ENCODE data around the gene CTXND1.
"Not testable (repeated sequence)": the region's sequence is repeated elsewhere in the genome, so short reads cannot be mapped to it uniquely, and the experiment has no call there.

CTXND1 gene

DNA sequence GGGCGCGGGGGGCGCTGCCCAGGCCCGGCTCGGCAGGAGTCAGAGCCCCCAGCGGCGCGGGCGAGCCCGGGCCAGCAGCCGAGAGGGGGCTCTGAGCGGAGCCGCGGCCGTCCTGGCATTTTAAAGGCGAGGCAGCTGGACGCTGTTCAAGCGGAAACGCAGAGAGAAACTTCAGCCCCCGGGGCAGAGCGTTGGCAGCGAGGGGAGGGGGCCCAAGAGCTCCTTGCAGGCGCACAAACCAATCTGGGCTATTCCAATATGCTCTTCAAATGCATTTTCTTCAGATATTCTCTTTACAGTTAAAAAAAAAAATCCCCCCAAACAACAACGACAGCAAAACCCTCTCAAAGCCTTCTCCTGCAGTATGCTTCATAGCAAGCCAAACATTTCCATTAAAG is at the start of gene CTXND1:
CTXND1 (minus strand) TSS at position 93 of the 398 bp plus-strand sequence. CDS start 50,264 bp downstream, outside the sequence.
- DNase-seq (ENCODE audit: low read depth in 2 of 2): no peak

DNA sequence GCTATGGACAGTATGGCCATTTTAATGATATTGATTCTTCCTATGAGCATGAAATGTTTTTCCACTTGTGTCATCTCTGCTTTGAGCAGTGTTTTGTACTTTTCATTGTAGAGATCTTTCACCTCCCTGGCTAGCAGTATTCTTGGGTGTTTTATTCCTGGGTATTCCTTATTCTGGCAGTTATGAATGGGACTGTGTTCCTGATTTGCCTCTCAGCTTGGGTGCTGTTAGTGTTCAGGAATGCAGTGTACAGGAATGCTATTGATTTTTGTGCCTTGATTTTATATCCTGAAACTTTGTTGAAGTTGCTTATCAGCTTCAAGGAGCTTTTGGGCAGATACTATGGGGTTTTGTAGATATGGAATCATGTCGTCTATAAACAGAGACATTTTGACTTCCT is 49.5 kb upstream of the CTXND1 start:
- DNase-seq (ENCODE audit: low read depth in 2 of 2): no peak

DNA sequence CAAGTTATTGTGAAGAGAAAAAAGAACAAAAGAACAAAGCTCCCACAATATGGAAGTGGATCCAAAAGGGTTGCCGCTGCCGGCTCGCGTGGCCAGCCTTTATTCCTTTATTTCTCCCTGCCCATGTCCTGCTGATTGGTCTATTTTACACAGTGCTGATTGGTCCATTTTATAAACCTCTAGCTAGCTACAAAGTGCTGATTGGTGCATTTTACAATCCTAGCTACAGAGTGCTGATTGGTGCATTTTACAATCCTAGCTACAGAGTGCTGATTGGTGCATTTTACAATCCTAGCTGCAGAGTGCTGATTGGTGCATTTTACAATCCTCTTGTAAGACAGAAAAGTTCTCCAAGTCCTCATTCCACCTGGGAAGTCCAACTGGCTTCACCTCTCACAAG is 43.8 kb upstream of the CTXND1 start:
- not testable (repeated sequence) for DNase-seq (ENCODE audit: low read depth in 2 of 2)

DNA sequence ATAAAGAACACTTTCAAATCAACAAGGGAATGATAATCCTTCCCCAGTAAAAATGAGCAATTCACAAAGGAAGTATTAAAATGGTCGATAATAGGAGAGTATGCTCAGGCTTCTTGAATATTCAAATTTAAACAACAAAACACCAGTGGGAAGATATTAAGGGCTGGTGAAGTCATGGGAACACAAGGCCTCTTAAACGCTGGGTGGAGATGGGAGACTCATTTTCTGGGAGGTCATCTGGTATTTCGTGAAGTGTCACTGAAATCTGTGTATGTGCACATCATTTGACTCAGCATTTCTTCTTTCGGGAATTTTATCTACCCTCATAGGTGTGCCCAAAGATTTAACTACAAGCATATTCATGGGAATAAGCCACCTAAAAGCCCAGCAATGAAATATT is 40.1 kb upstream of the CTXND1 start:
- no peak for DNase-seq (ENCODE audit: low read depth in 2 of 2)

DNA sequence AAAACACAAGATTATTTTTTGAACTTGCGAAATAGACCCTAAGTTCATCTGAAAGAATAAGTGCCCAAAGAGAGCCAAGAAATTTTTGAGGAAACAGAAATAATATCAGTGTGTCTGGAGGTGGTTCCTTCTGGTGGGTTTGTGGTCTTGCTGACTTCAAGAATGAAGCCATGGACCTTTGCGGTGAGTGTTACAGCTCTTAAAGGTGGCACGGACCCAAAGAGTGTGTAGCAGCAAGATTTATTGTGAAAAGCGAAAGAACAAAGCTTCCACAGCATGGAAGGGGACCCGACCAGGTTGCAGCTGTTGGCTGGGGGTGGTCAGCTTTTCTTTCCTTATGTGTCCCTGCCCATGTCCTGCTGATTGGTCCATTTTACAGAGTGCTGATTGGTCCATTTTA is 38.9 kb upstream of the CTXND1 start:
- not testable (repeated sequence) for DNase-seq (ENCODE audit: low read depth in 2 of 2)

DNA sequence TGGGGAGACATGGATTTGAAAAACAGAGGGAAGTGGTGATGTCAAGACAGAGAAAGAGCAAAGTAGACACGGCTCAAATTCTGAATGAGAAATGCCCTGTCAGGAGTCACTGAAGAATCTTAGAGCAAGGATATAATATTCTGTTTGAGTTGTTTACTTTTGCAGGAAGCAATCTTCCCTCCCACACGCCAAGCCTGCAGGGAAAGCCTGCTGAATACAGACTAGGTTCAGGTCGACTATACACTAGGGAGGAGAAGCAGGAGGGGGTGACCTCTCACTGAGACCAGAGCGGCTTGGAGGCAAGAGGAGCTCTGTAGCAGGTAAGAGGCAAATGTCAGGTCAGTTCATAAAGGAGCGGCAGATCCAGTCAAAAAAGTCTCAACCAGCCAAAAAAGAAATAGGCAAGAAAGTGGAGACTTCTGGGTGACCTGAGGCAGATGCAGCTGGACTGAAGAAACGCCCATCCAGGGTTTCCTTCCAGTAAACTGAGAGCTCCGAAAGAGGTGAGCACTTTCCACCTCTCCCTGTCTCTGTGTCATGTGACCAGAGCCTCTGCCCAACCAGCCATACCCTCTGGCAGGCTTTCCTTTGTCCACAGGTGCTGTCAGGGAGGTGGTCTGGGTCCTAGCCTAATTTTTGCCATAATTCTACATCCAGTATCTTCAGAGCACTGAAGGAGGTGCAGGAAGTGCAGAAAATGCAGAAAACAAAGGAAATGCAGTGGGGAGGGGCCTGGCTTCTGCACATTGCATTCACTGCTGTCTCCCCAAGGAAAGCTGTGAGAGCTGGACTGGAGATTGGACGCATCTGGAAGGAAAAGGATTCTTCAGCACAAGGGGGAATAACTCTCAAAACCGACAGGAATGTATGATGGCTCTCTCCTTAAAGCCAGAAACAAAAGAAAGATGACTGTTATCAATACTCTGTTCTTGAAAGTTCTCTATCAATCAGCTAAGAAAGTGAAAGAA is 37.8 kb upstream of the CTXND1 start:
- no peak for DNase-seq (ENCODE audit: low read depth in 2 of 2)

DNA sequence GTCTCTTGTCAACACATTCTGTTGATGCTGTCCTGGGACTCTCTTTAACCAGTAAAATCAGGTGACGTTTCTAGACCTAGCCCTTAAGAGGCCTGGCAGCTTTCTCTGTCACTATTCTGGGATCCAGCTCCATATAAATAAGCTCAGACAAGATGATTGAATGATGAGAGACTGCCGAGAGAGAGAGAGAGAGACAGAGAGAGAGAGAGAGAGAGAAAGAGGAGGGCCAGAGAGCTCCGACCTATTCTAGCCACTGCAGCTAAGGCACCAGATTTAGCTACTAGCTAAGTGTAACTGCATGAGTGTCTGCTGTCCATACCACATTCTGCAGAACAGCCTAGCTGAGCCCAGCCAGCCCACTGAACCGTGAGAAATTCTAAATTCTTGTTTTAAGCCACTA is 36.1 kb upstream of the CTXND1 start:
- no peak for DNase-seq (ENCODE audit: low read depth in 2 of 2)

DNA sequence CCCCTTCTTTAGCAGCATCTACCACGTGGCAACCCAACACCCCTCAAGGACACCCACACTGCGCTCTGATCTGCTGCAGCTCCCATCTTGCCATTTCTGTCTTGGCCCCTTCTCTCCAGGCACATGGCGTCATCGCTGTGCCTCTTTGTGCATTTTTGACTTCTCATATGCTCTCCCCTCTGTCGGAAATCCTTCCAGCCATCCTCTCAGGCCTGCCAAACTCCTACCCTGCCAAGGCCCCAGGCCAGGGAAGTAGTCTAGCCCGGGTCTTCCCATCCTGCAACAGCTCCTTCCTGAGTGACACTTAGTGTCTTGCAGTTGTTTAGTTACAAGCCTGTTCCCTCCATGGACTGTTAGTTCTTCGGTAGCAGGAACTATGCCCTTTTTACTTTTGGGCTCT is 34.0 kb upstream of the CTXND1 start:
- no peak for DNase-seq (ENCODE audit: low read depth in 2 of 2)

DNA sequence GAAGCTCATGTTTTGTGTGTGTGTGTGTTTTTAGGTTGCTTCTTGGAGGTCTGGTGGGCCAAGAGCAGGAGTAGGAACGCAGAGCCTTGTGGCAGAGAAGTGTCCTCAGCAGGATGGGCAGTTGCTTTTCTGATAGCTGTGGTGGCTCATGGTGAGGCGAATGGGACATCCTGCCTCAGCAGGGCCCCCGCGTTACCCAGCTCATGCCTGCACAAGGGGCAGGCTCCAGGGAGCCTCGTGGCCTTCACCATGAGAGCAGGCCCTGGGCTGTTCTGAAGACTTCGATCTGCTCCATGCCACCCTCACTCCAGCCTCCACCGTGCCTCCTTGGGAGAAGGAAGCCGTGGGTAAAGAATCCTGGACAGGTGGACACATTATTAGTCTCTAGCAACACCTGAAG is 33.4 kb upstream of the CTXND1 start:
- DNase-seq (ENCODE audit: low read depth in 2 of 2): no peak

DNA sequence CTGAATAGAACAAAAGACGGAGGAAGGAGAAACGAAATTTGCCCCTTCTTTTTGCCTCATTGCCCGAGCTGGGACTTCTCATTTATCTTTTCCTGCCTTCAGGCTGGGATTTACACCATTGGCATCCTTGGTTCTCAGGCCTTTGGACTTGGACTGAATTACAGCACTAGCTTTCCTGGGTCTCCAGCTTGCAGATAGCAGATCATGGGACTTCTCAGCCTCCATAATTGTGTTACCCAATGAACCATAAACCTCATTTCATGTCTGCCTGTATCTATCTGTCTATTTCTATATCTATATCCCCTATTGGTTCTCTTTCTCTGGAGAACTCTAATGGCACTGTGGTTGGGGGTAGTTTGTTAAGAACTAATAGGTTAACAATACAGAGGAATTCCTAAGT is 31.5 kb upstream of the CTXND1 start:
- no peak for DNase-seq (ENCODE audit: low read depth in 2 of 2)

DNA sequence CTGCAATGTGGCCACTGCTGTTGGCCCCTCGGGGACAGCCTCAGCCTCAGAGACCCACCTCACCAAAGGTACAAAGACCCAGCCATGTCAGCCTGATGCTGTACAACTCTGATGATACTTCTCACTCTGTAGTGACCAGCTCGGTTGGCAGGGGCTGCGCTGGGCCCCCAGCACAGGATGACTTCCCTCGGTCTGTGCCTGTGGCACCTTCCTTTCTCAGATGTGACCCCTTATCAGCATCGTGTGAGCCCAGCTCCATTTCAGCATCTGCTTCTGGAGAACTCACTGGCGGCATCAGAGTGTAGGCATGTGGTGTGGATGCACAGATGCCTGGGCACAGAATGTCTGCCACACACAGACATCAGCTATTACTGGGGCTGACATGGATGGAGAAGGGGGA is 25.1 kb upstream of the CTXND1 start:
- DNase-seq (ENCODE audit: low read depth in 2 of 2): no peak

DNA sequence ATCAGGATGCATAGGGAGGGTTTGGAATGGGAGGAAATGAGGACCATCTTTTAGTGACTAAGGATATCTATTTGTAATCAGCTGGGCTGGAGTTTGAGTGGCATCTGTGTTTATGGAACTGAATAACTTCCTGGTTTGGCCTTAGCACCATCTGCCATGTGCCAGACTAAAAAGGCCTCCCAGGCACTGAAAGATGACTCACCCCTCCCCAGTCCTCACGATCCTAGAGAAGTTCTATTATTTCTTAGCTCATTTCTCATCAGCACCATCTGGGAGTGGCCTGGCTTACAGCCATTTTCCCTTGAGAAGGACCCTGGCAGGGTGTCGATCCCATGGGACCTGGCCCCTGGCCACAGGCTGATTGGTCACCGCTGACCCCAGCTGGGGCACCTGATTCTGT is 23.9 kb upstream of the CTXND1 start:
- no peak for DNase-seq (ENCODE audit: low read depth in 2 of 2)

DNA sequence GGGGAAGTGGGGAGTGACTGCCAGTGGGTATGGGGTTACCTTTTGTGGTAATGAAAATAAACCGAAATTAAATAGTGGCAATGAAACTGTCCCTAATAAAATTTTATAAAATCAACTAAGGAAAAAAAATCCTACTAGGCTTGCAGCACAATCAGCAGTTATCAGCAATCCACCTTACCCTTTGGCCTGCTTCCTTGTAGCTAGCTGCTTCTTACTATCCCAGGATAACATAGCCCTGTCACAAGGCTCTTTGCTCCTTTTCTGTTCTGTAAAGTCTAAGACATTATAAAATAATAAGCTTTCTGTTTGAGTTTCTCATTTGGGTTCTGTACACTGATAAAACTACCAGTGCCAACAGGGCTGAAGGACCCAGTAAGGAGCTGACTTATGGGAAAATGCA is 23.0 kb upstream of the CTXND1 start:
- no peak for DNase-seq (ENCODE audit: low read depth in 2 of 2)

DNA sequence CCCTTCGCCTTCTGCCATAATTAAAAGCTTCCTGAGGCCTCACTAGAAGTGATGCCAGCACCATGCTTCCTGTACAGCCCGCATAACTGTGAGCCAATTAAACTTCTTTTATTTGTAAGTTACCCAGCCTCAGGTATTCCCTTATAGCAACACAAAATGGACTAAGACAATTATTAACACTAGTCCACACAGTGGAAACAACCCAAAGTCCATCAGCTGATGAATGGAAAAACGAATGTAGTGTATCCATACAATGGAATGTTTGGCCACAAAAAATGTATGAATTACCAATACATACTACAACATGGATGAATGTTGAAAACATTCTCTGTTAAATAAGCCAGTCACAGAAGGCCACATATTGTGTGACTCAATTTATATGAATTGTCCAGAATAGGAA is 22.5 kb upstream of the CTXND1 start:
- DNase-seq (ENCODE audit: low read depth in 2 of 2): no peak

DNA sequence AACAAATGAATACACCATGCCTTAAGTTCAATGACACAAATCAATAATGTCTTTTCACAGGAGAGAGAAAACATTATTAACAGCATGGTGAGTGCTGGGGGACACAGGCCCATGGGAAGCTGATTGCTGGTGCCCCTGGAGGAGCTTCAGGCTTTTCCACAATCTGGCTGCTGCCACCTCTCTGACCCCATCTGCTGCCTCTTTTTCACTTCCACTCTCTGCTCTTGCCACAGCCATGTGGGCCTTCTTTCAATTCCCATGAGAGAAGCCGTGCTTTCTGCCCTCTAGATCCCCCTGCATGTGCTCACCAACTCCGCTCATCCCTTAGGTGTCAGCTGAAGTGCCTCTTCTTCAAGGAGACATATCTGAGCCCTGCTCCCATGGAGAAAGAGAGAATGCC is 21.0 kb upstream of the CTXND1 start:
- no peak for DNase-seq (ENCODE audit: low read depth in 2 of 2)

DNA sequence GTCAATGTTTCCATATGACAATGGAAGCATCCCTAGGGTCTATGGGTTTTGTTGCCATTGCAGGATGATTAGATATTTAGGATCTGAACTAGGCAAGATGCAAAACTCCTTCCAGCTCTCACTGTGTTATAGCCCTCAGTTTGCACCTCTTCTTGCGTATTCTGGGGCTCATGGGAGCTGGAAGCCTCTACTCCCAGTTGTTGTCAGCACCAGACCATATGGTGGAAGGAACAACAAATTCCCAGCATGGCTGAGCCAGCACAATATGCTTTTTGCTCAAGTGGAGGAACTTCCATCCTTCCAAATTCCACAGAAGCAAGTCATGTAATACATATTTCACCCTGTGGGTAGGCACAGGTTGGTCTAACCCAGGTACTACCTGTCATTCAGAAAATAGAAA is 18.5 kb upstream of the CTXND1 start:
- no peak for DNase-seq (ENCODE audit: low read depth in 2 of 2)

DNA sequence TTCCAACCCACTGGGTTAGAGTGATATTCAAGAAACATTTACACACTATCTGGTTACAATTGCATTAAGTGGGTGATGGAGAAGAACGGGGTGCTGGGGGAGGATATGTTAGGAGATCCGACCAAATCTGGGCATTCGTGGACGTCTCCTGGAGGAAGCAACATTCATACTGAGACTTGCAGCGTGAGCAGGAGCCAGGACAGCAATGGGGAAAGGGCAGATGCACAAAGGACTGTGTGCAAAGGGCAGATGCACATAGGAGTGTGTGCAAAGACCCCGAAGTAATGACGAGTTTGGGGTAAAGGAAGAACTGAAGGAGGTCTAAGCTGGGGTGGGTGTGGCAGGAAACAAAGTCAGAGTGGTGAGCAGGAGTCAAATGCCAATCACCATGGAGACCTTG is 16.1 kb upstream of the CTXND1 start:
- DNase-seq (ENCODE audit: low read depth in 2 of 2): no peak

DNA sequence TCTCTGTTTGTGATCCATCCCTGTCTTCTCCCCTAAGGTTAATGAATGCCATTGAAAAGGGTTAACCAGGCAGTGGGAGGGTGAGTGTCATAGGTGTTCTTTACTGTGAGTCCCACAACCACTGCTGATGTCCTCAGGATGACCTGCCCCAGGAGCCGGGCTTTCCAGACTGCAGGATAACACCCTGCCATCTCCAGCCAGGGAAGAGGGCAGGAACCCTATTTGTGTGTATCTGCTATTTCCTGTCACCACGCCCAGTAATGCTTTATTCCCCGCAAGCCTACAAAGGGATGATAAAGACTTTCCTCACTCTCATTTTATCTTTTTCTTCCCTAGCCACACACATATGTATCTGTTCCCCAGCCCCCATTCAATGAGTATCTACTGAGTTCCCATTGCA is 15.6 kb upstream of the CTXND1 start:
- no peak for DNase-seq (ENCODE audit: low read depth in 2 of 2)

DNA sequence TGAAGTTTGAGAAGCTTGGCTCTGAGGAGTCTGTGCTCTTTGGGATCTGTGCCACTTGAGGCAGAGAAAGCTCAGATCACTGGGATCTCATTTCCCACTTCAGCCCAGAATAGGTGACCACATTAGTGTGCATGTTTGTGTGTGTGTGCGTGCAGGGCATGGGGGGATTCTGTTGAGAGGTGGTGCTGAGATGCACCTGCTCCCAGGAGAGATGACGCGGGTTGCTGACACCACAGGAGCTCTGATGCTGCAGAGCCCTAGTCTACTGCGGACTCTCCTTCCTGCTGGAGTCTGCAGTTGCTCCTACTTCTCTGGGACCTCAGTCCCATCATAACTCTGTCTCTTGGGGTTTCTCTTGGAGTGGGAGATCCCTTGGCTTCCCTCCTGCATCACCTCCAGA is 14.7 kb upstream of the CTXND1 start:
- DNase-seq (ENCODE audit: low read depth in 2 of 2): no peak

DNA sequence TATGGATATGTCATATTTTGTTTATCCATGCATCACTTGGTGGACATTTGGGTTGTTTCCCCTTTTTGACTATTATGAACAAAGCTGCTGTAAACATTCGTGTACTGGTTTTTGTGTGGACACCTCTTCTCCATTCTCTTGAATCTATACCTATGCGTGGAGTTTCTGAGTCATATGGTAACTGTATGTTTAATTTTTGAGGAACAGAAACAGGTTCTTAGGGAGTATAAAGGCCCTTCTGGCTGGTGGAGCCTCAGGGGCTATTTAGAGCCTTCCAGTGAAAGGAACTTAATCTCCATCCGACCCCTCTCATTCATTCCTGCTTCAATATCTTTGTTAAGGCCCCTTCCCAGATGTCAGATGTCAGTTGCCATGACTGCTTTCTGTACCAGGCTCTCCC is 14.1 kb upstream of the CTXND1 start:
- DNase-seq (ENCODE audit: low read depth in 2 of 2): no peak

DNA sequence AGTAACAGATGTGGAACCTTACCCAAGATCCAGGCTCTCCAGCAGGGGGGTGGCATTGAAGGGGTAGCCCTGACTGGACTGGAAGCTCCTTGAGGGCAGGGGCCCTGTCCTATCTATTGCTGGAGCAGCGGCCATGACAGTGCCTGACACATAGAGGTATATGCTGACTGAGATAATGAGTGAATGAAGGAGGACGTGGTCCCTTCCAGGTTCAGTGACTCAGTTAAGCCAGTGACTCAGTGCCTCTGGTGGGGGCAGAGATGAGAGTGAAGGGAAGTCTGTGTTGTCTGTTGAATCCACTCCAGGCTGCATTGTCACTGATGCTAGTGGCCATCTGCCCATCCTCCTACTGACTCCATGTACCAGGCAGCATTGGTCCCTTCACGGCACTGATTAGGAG is 13.0 kb upstream of the CTXND1 start:
- peak in 1 of 2 experiments; percentile 3 for DNase-seq (ENCODE audit: low read depth in 2 of 2)

DNA sequence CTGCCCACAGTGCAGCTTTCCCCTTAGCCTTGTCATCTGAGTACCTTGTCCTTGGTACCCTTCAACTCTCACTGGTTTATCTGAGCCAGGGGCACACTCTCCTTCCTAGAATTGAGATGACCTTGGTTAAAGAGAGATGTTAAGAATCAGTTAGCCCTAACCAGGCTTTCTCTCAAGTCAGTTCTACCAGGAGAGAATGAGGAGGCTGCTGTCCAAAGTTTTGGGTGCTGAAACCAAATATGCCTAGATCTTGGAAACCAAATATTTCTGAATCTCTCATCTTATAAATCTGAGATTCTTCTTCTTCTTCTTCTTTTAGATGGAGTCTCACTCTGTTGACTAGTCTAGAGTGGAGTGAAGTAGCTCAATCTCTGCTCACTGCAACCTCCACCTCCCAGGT is 12.0 kb upstream of the CTXND1 start:
- no peak for DNase-seq (ENCODE audit: low read depth in 2 of 2)

DNA sequence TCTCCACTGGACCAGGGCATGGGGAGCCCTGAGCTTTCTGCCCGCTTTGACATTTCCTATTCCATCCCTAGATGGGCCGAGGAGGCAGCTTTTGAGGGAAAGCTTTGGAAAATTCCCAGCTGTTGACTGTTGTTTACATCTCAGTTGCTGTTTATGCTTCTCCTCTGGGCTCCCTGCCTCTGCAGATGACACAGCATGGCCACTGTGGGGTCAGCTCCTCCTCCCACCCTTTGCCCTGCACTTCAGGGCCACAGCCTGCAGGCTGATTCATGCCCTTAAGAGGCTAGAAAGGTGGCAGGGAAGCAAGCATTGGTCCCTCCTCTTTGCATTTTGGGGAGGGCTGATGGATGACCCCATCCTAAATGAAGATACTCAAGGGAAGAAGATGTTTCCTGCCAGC is 8.5 kb upstream of the CTXND1 start:
- no peak for DNase-seq (ENCODE audit: low read depth in 2 of 2)
